Measurements from ENCODE around the gene STAG1. TPM values are rescaled to one million over a fixed set of nuclear protein-coding genes. Genes with fewer than 3 reads are reported as not detected.

Gene STAG1
- polyA plus RNA-seq, 1 donor from 2014 or later, result 30.8 TPM

- no peaks in the 10 kb centered on the region for H3K27me3 ChIP-seq (ENCODE audit: insufficient read depth, low read depth, low read length)
- no peaks in the 10 kb centered on the region for H3K9me2 ChIP-seq (ENCODE audit: insufficient read depth, low read length)
- H3K27ac ChIP-seq (ENCODE audit: low read length), result no peak overlapping the region
- H2AFZ ChIP-seq (ENCODE audit: low read depth, low read length), result no peak overlapping the region
- H4K20me1 ChIP-seq (ENCODE audit: insufficient read depth), result no peaks in the 10 kb centered on the region
- H3K9me3 ChIP-seq (ENCODE audit: low read length), result no peaks in the 10 kb centered on the region
- H3K4me2 ChIP-seq (ENCODE audit: low read length), result no peak overlapping the region
- TF ChIP-seq RAD21 (conservative IDR thresholded peaks at IDR 0.05), result no peak
- TF ChIP-seq, protein P1, sequence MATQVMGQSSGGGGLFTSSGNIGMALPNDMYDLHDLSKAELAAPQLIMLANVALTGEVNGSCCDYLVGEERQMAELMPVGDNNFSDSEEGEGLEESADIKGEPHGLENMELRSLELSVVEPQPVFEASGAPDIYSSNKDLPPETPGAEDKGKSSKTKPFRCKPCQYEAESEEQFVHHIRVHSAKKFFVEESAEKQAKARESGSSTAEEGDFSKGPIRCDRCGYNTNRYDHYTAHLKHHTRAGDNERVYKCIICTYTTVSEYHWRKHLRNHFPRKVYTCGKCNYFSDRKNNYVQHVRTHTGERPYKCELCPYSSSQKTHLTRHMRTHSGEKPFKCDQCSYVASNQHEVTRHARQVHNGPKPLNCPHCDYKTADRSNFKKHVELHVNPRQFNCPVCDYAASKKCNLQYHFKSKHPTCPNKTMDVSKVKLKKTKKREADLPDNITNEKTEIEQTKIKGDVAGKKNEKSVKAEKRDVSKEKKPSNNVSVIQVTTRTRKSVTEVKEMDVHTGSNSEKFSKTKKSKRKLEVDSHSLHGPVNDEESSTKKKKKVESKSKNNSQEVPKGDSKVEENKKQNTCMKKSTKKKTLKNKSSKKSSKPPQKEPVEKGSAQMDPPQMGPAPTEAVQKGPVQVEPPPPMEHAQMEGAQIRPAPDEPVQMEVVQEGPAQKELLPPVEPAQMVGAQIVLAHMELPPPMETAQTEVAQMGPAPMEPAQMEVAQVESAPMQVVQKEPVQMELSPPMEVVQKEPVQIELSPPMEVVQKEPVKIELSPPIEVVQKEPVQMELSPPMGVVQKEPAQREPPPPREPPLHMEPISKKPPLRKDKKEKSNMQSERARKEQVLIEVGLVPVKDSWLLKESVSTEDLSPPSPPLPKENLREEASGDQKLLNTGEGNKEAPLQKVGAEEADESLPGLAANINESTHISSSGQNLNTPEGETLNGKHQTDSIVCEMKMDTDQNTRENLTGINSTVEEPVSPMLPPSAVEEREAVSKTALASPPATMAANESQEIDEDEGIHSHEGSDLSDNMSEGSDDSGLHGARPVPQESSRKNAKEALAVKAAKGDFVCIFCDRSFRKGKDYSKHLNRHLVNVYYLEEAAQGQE (IDR thresholded peaks at IDR 0.05; ENCODE audit: borderline replicate concordance), result no peak
- no peak for TF ChIP-seq MXI1 (conservative IDR thresholded peaks at IDR 0.05; ENCODE audit: poor library complexity, severe bottlenecking)
- TF ChIP-seq EP300 (conservative IDR thresholded peaks at IDR 0.05; ENCODE audit: poor library complexity, severe bottlenecking), result no peak
- TF ChIP-seq SMC3 (conservative IDR thresholded peaks at IDR 0.05; ENCODE audit: poor library complexity), result no peak
- TF ChIP-seq TAF1 (IDR thresholded peaks at IDR 0.05; ENCODE audit: low read depth), result no peak
- TF ChIP-seq POLR2AphosphoS5 (IDR thresholded peaks at IDR 0.05), result no peak
- no peak for TF ChIP-seq CTCF (IDR thresholded peaks at IDR 0.05; ENCODE audit: poor library complexity, severe bottlenecking)
- TF ChIP-seq EZH2 (IDR thresholded peaks at IDR 0.05; ENCODE audit: borderline replicate concordance, insufficient read depth, low read length, poor library complexity, severe bottlenecking), result no peak
- H3K4me3 ChIP-seq (ENCODE audit: low read length), result no peak overlapping the region
- H3K79me2 ChIP-seq (replicated peaks; ENCODE audit: insufficient read depth, low read length), result no peaks in the 10 kb centered on the region
- H3K36me3 ChIP-seq (ENCODE audit: insufficient read depth, low read length), result peaks cover 4% of the 10 kb centered on the region
- no peaks in the 10 kb centered on the region for H3F3A ChIP-seq (ENCODE audit: insufficient read depth, low read length, poor library complexity, severe bottlenecking)
- no peak overlapping the region for H3K9ac ChIP-seq (ENCODE audit: low read length)
Measured at GRCh38 chr3:136380530-136380929, 371.6 kb downstream of the STAG1 start.

- Histone ChIP-seq H3K27ac (ENCODE audit: low read length) (no peak overlapping the region), H3K4me3 (ENCODE audit: low read length) (no peak overlapping the region), H3K9ac (ENCODE audit: low read length) (no peak overlapping the region), H3K36me3 (ENCODE audit: insufficient read depth, low read length) (peaks cover 4% of the 10 kb centered on the region), H3K9me2 (ENCODE audit: insufficient read depth, low read length) (no peaks in the 10 kb centered on the region), H2AFZ (ENCODE audit: low read depth, low read length) (no peak overlapping the region), H3F3A (ENCODE audit: insufficient read depth, low read length, poor library complexity, severe bottlenecking) (no peaks in the 10 kb centered on the region), H3K27me3 (ENCODE audit: insufficient read depth, low read depth, low read length) (no peaks in the 10 kb centered on the region), H3K4me2 (ENCODE audit: low read length) (no peak overlapping the region), H3K79me2 (replicated peaks; ENCODE audit: insufficient read depth, low read length) (no peaks in the 10 kb centered on the region), H3K9me3 (ENCODE audit: low read length) (no peaks in the 10 kb centered on the region), H4K20me1 (ENCODE audit: insufficient read depth) (no peaks in the 10 kb centered on the region)
- TF ChIP-seq TAF1 (IDR thresholded peaks at IDR 0.05; ENCODE audit: low read depth) (no peak), EP300 (conservative IDR thresholded peaks at IDR 0.05; ENCODE audit: poor library complexity, severe bottlenecking) (no peak), CTCF (IDR thresholded peaks at IDR 0.05; ENCODE audit: poor library complexity, severe bottlenecking) (no peak), POLR2AphosphoS5 (IDR thresholded peaks at IDR 0.05) (no peak), SMC3 (conservative IDR thresholded peaks at IDR 0.05; ENCODE audit: poor library complexity) (no peak), MXI1 (conservative IDR thresholded peaks at IDR 0.05; ENCODE audit: poor library complexity, severe bottlenecking) (no peak), RAD21 (conservative IDR thresholded peaks at IDR 0.05) (no peak), EZH2 (IDR thresholded peaks at IDR 0.05; ENCODE audit: borderline replicate concordance, insufficient read depth, low read length, poor library complexity, severe bottlenecking) (no peak)
- TF ChIP-seq, protein P1 (IDR thresholded peaks at IDR 0.05; ENCODE audit: borderline replicate concordance), result no peak
Measured at GRCh38 chr3:136378011-136378410, 374.2 kb downstream of the STAG1 start.

All from neural cell (in vitro differentiated cells).